H9 (cell line): ENCODE data around the gene TMPRSS5. TPM values are rescaled to one million over a fixed set of nuclear protein-coding genes. Genes with fewer than 3 reads are reported as not detected.

Source experiments
- DNase-seq: peaks from one replicate; pipeline ENCODE4 v3.0.0-alpha.2; 2017
- H2AFZ ChIP-seq: one replicate; pipeline ENCODE4 v1.6.1; 2013; ENCODE audit warnings: mild to moderate bottlenecking, low read length, control low read depth, moderate library complexity
- H2AK5ac ChIP-seq: 2 replicates; pipeline ENCODE4 v1.6.1; 2013; ENCODE audit warnings: low read length, control low read depth, mixed read lengths; ENCODE audit not compliant: insufficient read length
- H2BK120ac ChIP-seq: one replicate; pipeline ENCODE4 v1.6.1; 2013; ENCODE audit warnings: low read depth, mild to moderate bottlenecking, low read length, control low read depth, inconsistent platforms; ENCODE audit not compliant: poor library complexity, severe bottlenecking
- H2BK12ac ChIP-seq: 2 replicates; pipeline ENCODE4 v1.6.1; 2013; ENCODE audit warnings: low read length, control low read depth, mixed read lengths, low read depth; ENCODE audit not compliant: insufficient read length
- H2BK15ac ChIP-seq: 2 replicates; pipeline ENCODE4 v1.6.1; 2013; ENCODE audit warnings: low read depth, low read length, control low read depth
- H2BK20ac ChIP-seq: one replicate; pipeline ENCODE4 v1.6.1; 2013; ENCODE audit warnings: low read depth, mild to moderate bottlenecking, low read length, control low read depth, inconsistent platforms; ENCODE audit not compliant: poor library complexity, severe bottlenecking
- H2BK5ac ChIP-seq: 2 replicates; pipeline ENCODE4 v1.6.1; 2013; ENCODE audit warnings: low read length, control low read depth, mixed read lengths; ENCODE audit not compliant: insufficient read length
- H3K14ac ChIP-seq: 2 replicates; pipeline ENCODE4 v1.6.1; 2013; ENCODE audit warnings: low read length, control low read depth; ENCODE audit not compliant: insufficient read depth
- H3K18ac ChIP-seq: 2 replicates; pipeline ENCODE4 v1.6.1; 2013; ENCODE audit warnings: low read depth, mild to moderate bottlenecking, mixed read lengths, low read length, control low read depth; ENCODE audit not compliant: insufficient read length
- H3K23ac ChIP-seq: 2 replicates; pipeline ENCODE4 v1.6.1; 2013; ENCODE audit warnings: low read length, control low read depth, mixed read lengths, low read depth; ENCODE audit not compliant: insufficient read length
- H3K23me2 ChIP-seq: 2 replicates; pipeline ENCODE4 v1.6.1; 2013; ENCODE audit warnings: low read depth, mild to moderate bottlenecking, mixed read lengths, low read length, control low read depth; ENCODE audit not compliant: insufficient read length, poor library complexity, severe bottlenecking
- H3K27ac ChIP-seq: 2 replicates; pipeline ENCODE4 v1.5.1; 2013; ENCODE audit warnings: low read length, control low read depth, mixed read lengths, low read depth; ENCODE audit not compliant: insufficient read length
- H3K27me3 ChIP-seq: 2 replicates; pipeline ENCODE4 v1.6.1; 2013; ENCODE audit warnings: low read length, control low read depth, inconsistent platforms; ENCODE audit not compliant: insufficient read depth
- H3K4ac ChIP-seq: 2 replicates; pipeline ENCODE4 v1.6.1; 2013; ENCODE audit warnings: low read depth, mild to moderate bottlenecking, control low read depth, inconsistent platforms, low read length, moderate library complexity
- H3K4me1 ChIP-seq: 2 replicates; pipeline ENCODE4 v1.6.1; 2013; ENCODE audit warnings: low read length, control low read depth, inconsistent platforms; ENCODE audit not compliant: insufficient read depth
- H3K4me2 ChIP-seq: 2 replicates; pipeline ENCODE4 v1.6.1; 2013; ENCODE audit warnings: low read length, control low read depth, mixed read lengths; ENCODE audit not compliant: insufficient read length, insufficient read depth
- H3K56ac ChIP-seq: 2 replicates; pipeline ENCODE4 v1.6.1; 2013; ENCODE audit warnings: low read depth, mild to moderate bottlenecking, mixed read lengths, low read length, control low read depth; ENCODE audit not compliant: insufficient read length
- H3K79me1 ChIP-seq: 2 replicates; pipeline ENCODE4 v1.6.1; 2013; ENCODE audit warnings: low read depth, mild to moderate bottlenecking, moderate library complexity, low read length, control low read depth, inconsistent platforms; ENCODE audit not compliant: insufficient read depth, poor library complexity, severe bottlenecking
- H3K79me2 ChIP-seq: 2 replicates; pipeline ENCODE4 v1.6.1; 2013; ENCODE audit warnings: low read length, control low read depth, inconsistent platforms; ENCODE audit not compliant: insufficient read depth
- H3K9ac ChIP-seq: 2 replicates; pipeline ENCODE4 v1.6.1; 2013; ENCODE audit warnings: low read length, control low read depth, mixed read lengths; ENCODE audit not compliant: insufficient read length; ENCODE audit errors: extremely low read depth
- H3K9me3 ChIP-seq: one replicate; pipeline ENCODE4 v1.6.1; 2013; ENCODE audit warnings: low read depth, low read length, inconsistent platforms; ENCODE audit not compliant: control insufficient read depth
- H3T11ph ChIP-seq: one replicate; pipeline ENCODE4 v1.6.1; 2013; ENCODE audit warnings: mild to moderate bottlenecking, low read length, control low read depth, inconsistent platforms
- H4K20me1 ChIP-seq: one replicate; pipeline ENCODE4 v1.6.1; 2013; ENCODE audit not compliant: control insufficient read depth, insufficient read length, insufficient read depth
- H4K5ac ChIP-seq: 2 replicates; pipeline ENCODE4 v1.6.1; 2013; ENCODE audit warnings: low read depth, mild to moderate bottlenecking, mixed read lengths, low read length, control low read depth; ENCODE audit not compliant: insufficient read length
- H4K8ac ChIP-seq: replicated peaks from 2 replicates; pipeline ENCODE4 v1.6.1; 2013; ENCODE audit warnings: low read length, control low read depth, mixed read lengths, low read depth; ENCODE audit not compliant: insufficient read length
- H4K91ac ChIP-seq: 2 replicates; pipeline ENCODE4 v1.6.1; 2013; ENCODE audit warnings: low read depth, mild to moderate bottlenecking, moderate library complexity, mixed read lengths, low read length, control low read depth; ENCODE audit not compliant: insufficient read length
- H3K27ac Mint-ChIP-seq, 3 experiments: 2 replicates in 2 of 3; 3 replicates in 1 of 3; pipeline ENCODE4 v1.8.0; 2020 to 2021; ENCODE audit warnings: mixed read lengths in 3 of 3, mild to moderate bottlenecking in 1 of 3, moderate library complexity in 1 of 3
- H3K27me3 Mint-ChIP-seq: 2 replicates; pipeline ENCODE4 v1.8.0; 2021; ENCODE audit warnings: low read depth, mild to moderate bottlenecking, moderate library complexity, mixed read lengths
- H3K36me3 Mint-ChIP-seq, 3 experiments: 2 replicates in 2 of 3; 3 replicates in 1 of 3; pipeline ENCODE4 v1.8.0; 2020 to 2021; ENCODE audit warnings: low read depth in 3 of 3, mixed read lengths in 3 of 3; ENCODE audit not compliant: insufficient read depth in 1 of 3
- H3K4me1 Mint-ChIP-seq, 2 experiments: 2 replicates each; pipeline ENCODE4 v1.8.0; 2020; ENCODE audit warnings: mixed read lengths in 2 of 2
- H3K4me3 Mint-ChIP-seq, 2 experiments: 2 replicates in 1 of 2; 3 replicates in 1 of 2; pipeline ENCODE4 v1.8.0; 2020 to 2021; ENCODE audit warnings: mild to moderate bottlenecking in 2 of 2, mixed read lengths in 2 of 2, moderate library complexity in 1 of 2
- H3K9me3 Mint-ChIP-seq, 2 experiments: 2 replicates in 1 of 2; 3 replicates in 1 of 2; pipeline ENCODE4 v1.8.0; 2020; ENCODE audit warnings: mild to moderate bottlenecking in 2 of 2, mixed read lengths in 2 of 2, moderate library complexity in 1 of 2
- CTCF ChIP-seq: fragments of 200-600 bp; sonication (generic); conservative IDR thresholded peaks from 3 replicates; pipeline ENCODE4 v1.8.0; 2021; ENCODE audit warnings: antibody characterized with exemption, mild to moderate bottlenecking
- WGBS: extraction: QIAGEN DNeasy Blood & Tissue Kit; methylation state at CpG from one replicate; pipeline ENCODE4 v1.1.7; 2013; ENCODE audit warnings: missing lambda C conversion rate, low lambda C conversion rate, mixed read lengths; ENCODE audit not compliant: insufficient read length; ENCODE audit errors: extremely low coverage; 5-methylcytosine and 5-hydroxymethylcytosine counted together
- total RNA-seq: library from RNA; stranded (reverse); gene quantifications from 2 replicates; pipeline ENCODE4 v1.2.1, GENCODE V29; 2021

Gene TMPRSS5
- total RNA-seq, 1 experiment from 2014 or later = 0.37 TPM

GRCh38 chr11:113695207-113695606 lies 10.9 kb downstream of the TMPRSS5 start:
- H4K20me1 ChIP-seq = no peaks in the 10 kb centered on the region
- WGBS = no CpG with 5 or more reads among the region's 4 CpGs
- no peak overlapping the region for H2BK12ac ChIP-seq
- no peak overlapping the region for H3K4me2 ChIP-seq
- H3K4me1 ChIP-seq = 0 out of 2 replicates have a peak, but pooled peaks cover 3% of the 10 kb centered on the region
- Mint-ChIP-seq H3K36me3 (no peaks in the 10 kb centered on the region), H3K27me3 (peaks cover 1% of the 10 kb centered on the region; the same call in 1 of the 2 replicates), H3K4me3 (no peak overlapping the region), H3K4me1 (peaks cover 4 to 5% of the 10 kb centered on the region in 2 experiments; a peak in 3 of 4 replicates), H3K27ac (no peak overlapping the region; a peak in 1 of 7 replicates), H3K9me3 (no peaks in the 10 kb centered on the region)
- H2AFZ ChIP-seq = no peak overlapping the region
- H4K8ac ChIP-seq = no peak overlapping the region
- H2BK20ac ChIP-seq = no peak overlapping the region
- H3K23me2 ChIP-seq = no peaks in the 10 kb centered on the region
- H3K27me3 ChIP-seq = no peaks in the 10 kb centered on the region
- H3K4ac ChIP-seq = no peak overlapping the region
- H3T11ph ChIP-seq = no peak overlapping the region
- no peak overlapping the region for H3K56ac ChIP-seq
- no peak overlapping the region for H3K18ac ChIP-seq
- H2BK15ac ChIP-seq = no peak overlapping the region
- H3K27ac ChIP-seq = no peak overlapping the region
- no peak overlapping the region for H2AK5ac ChIP-seq
- H3K23ac ChIP-seq = no peak overlapping the region
- H3K9ac ChIP-seq = no peak overlapping the region
- no peak overlapping the region for H3K14ac ChIP-seq
- DNase-seq = no peak
- no peak overlapping the region for H2BK120ac ChIP-seq
- H4K91ac ChIP-seq = no peak overlapping the region
- no peak for TF ChIP-seq CTCF
- H3K79me2 ChIP-seq = no peaks in the 10 kb centered on the region
- no peaks in the 10 kb centered on the region for H3K9me3 ChIP-seq
- no peak overlapping the region for H4K5ac ChIP-seq
- H2BK5ac ChIP-seq = no peak overlapping the region
- no peaks in the 10 kb centered on the region for H3K79me1 ChIP-seq
